Erythroblast (primary cell): ENCODE results near the gene AMOTL1.

Source experiments
- GATA1 ChIP-seq: IDR thresholded peaks from 2 replicates; pipeline ENCODE4 v1.6.1; 2011; ENCODE audit warnings: low read depth, mild to moderate bottlenecking, control low read depth, low read length, moderate library complexity
- POLR2A ChIP-seq: IDR thresholded peaks from 2 replicates; pipeline ENCODE4 v1.6.1; 2011; ENCODE audit warnings: mild to moderate bottlenecking, low read length

GRCh38 chr11:94747601-94748041 lies 20.5 kb upstream of the AMOTL1 start:
- no peak for TF ChIP-seq POLR2A
- TF ChIP-seq GATA1: no peak
